Adipocyte (in vitro differentiated cells): ENCODE measurements around the gene NUP210L.
"Not testable (repeated sequence)": the region's sequence is repeated elsewhere in the genome, so short reads cannot be mapped to it uniquely, and the experiment has no call there.

Experiments
- DNase-seq: peaks from one replicate; pipeline ENCODE4 v3.0.0-alpha.2; 2015; ENCODE audit warnings: low read depth
- H3K27me3 ChIP-seq: replicated peaks from 2 replicates; pipeline ENCODE4 v1.7.0; 2013; ENCODE audit warnings: mild to moderate bottlenecking, low read length, moderate library complexity; ENCODE audit not compliant: control insufficient read depth, insufficient read depth
- H3K36me3 ChIP-seq: 2 replicates; pipeline ENCODE4 v1.7.0; 2013; ENCODE audit warnings: low read length, mild to moderate bottlenecking, moderate library complexity; ENCODE audit not compliant: control insufficient read depth, insufficient read depth, severe bottlenecking
- H3K4me1 ChIP-seq: 2 replicates; pipeline ENCODE4 v1.7.0; 2013; ENCODE audit warnings: mild to moderate bottlenecking, low read length, moderate library complexity; ENCODE audit not compliant: control insufficient read depth, insufficient read depth
- H3K4me3 ChIP-seq: 2 replicates; pipeline ENCODE4 v1.7.0; 2013; ENCODE audit warnings: mild to moderate bottlenecking, low read length, moderate library complexity
- H3K9ac ChIP-seq: 2 replicates; pipeline ENCODE4 v1.7.0; 2013; ENCODE audit warnings: mild to moderate bottlenecking, low read length, moderate library complexity
- H3K9me3 ChIP-seq: 2 replicates; pipeline ENCODE4 v1.7.0; 2013; ENCODE audit warnings: mild to moderate bottlenecking, low read length, moderate library complexity; ENCODE audit not compliant: control insufficient read depth

Gene NUP210L

GRCh38 chr1:154019940-154020339, 134.9 kb downstream of the NUP210L start:
- H3K9ac ChIP-seq, result no peak overlapping the region
- H3K9me3 ChIP-seq, result no peaks in the 10 kb centered on the region
- no peaks in the 10 kb centered on the region for H3K27me3 ChIP-seq

GRCh38 chr1:154019269-154019668, 135.6 kb downstream of the NUP210L start:
- H3K9me3 ChIP-seq, result no peaks in the 10 kb centered on the region
- H3K4me1 ChIP-seq, result peaks cover 3% of the 10 kb centered on the region
- no peak overlapping the region for H3K9ac ChIP-seq
- H3K36me3 ChIP-seq, result no peaks in the 10 kb centered on the region
- no peaks in the 10 kb centered on the region for H3K27me3 ChIP-seq
- DNase-seq, result no peak
- H3K4me3 ChIP-seq, result no peak overlapping the region

More at GRCh38 chr1:154019940-154020339, 134.9 kb downstream of the NUP210L start:
- no peak for DNase-seq
- H3K36me3 ChIP-seq, result no peaks in the 10 kb centered on the region
- no peaks in the 10 kb centered on the region for H3K4me1 ChIP-seq
- H3K4me3 ChIP-seq, result no peak overlapping the region

GRCh38 chr1:154014154-154014907, 140.5 kb downstream of the NUP210L start:
- DNase-seq, result peak; percentile 63
- Histone ChIP-seq H3K36me3 (no peaks in the 10 kb centered on the region), H3K4me3 (no peak overlapping the region), H3K9ac (no peak overlapping the region), H3K9me3 (no peaks in the 10 kb centered on the region), H3K4me1 (peaks cover 6% of the 10 kb centered on the region), H3K27me3 (no peaks in the 10 kb centered on the region)

GRCh38 chr1:154012543-154012942, 142.3 kb downstream of the NUP210L start:
- not testable (repeated sequence) for DNase-seq

GRCh38 chr1:154012129-154012528, 142.7 kb downstream of the NUP210L start:
- H3K9me3 ChIP-seq, result no peaks in the 10 kb centered on the region
- H3K4me1 ChIP-seq, result peaks cover 6% of the 10 kb centered on the region
- H3K36me3 ChIP-seq, result no peaks in the 10 kb centered on the region
- no peaks in the 10 kb centered on the region for H3K27me3 ChIP-seq
- no peak for DNase-seq
- no peak overlapping the region for H3K4me3 ChIP-seq
- no peak overlapping the region for H3K9ac ChIP-seq

More at GRCh38 chr1:154012543-154012942, 142.3 kb downstream of the NUP210L start:
- not testable (repeated sequence) for H3K27me3 ChIP-seq, H3K36me3 ChIP-seq, H3K9ac ChIP-seq, H3K9me3 ChIP-seq, H3K4me3 ChIP-seq, H3K4me1 ChIP-seq

- no peak overlapping the region for H3K9ac ChIP-seq
- peaks cover 6% of the 10 kb centered on the region for H3K4me1 ChIP-seq
- no peaks in the 10 kb centered on the region for H3K9me3 ChIP-seq
- DNase-seq, result peak; percentile 77
- no peak overlapping the region for H3K4me3 ChIP-seq
- no peaks in the 10 kb centered on the region for H3K27me3 ChIP-seq
- H3K36me3 ChIP-seq, result no peaks in the 10 kb centered on the region
Observed at GRCh38 chr1:154006136-154006535, 148.7 kb downstream of the NUP210L start.

- no peaks in the 10 kb centered on the region for H3K9me3 ChIP-seq
- peaks cover 2% of the 10 kb centered on the region for H3K36me3 ChIP-seq
- no peak overlapping the region for H3K9ac ChIP-seq
- no peak overlapping the region for H3K4me3 ChIP-seq
- no peak for DNase-seq
- no peaks in the 10 kb centered on the region for H3K27me3 ChIP-seq
- no peaks in the 10 kb centered on the region for H3K4me1 ChIP-seq
Observed at GRCh38 chr1:154000420-154000819, 154.5 kb downstream of the NUP210L start.

GRCh38 chr1:153996882-153997281, 158.0 kb downstream of the NUP210L start:
- Histone ChIP-seq H3K4me1 (peaks cover 14% of the 10 kb centered on the region), H3K36me3 (peaks cover 29% of the 10 kb centered on the region)
- H3K4me3 ChIP-seq, H3K27me3 ChIP-seq, H3K9ac ChIP-seq, DNase-seq, H3K9me3 ChIP-seq: not testable (repeated sequence)

GRCh38 chr1:153995640-153996039, 159.2 kb downstream of the NUP210L start:
- no peaks in the 10 kb centered on the region for H3K9me3 ChIP-seq
- no peak for DNase-seq
- no peaks in the 10 kb centered on the region for H3K27me3 ChIP-seq
- peaks cover 22% of the 10 kb centered on the region for H3K4me1 ChIP-seq
- no peak overlapping the region for H3K9ac ChIP-seq
- H3K36me3 ChIP-seq, result peaks cover 35% of the 10 kb centered on the region
- no peak overlapping the region for H3K4me3 ChIP-seq

- H3K4me3 ChIP-seq, result no peak overlapping the region
- no peaks in the 10 kb centered on the region for H3K27me3 ChIP-seq
- H3K9ac ChIP-seq, result no peak overlapping the region
- peaks cover 35% of the 10 kb centered on the region for H3K36me3 ChIP-seq
- peaks cover 22% of the 10 kb centered on the region for H3K4me1 ChIP-seq
- DNase-seq, result no peak
- H3K9me3 ChIP-seq, result no peaks in the 10 kb centered on the region
Observed at GRCh38 chr1:153995202-153995601, 159.7 kb downstream of the NUP210L start.

GRCh38 chr1:153991806-153992205, 163.1 kb downstream of the NUP210L start:
- Histone ChIP-seq H3K9me3 (no peaks in the 10 kb centered on the region), H3K27me3 (no peaks in the 10 kb centered on the region), H3K4me1 (peaks cover 22% of the 10 kb centered on the region), H3K36me3 (peaks cover 35% of the 10 kb centered on the region), H3K4me3 (peak overlapping the region; percentile 97), H3K9ac (peak overlapping the region; percentile 99)
- no peak for DNase-seq
